Prostate gland (tissue), 2 donors: Measurements from ENCODE around the gene SPIRE2. TPM values are rescaled to one million over a fixed set of nuclear protein-coding genes. Genes with fewer than 3 reads are reported as not detected.

Experiments
- DNase-seq: peaks from one replicate; pipeline ENCODE4 v3.0.0-alpha.2; 2019; ENCODE audit warnings: low spot score
- H3K27ac ChIP-seq, 2 donors: fragments of 200-600 bp; sonication (generic); 2 replicates each; pipeline ENCODE4 v1.5.1; 2017 to 2019
- H3K27me3 ChIP-seq: fragments of 200-600 bp; sonication (generic); replicated peaks from 2 replicates; pipeline ENCODE4 v1.5.1; 2019; ENCODE audit not compliant: insufficient read depth
- H3K36me3 ChIP-seq, 2 donors: fragments of 200-600 bp; sonication (generic); 1 replicate in 1 of 2; 2 replicates in 1 of 2; pipeline versions ENCODE4 v1.5.1 to v1.8.1; 2017 to 2019
- H3K4me1 ChIP-seq: fragments of 200-600 bp; sonication (generic); replicated peaks from 2 replicates; pipeline ENCODE4 v1.5.1; 2019
- H3K4me3 ChIP-seq, 2 donors: fragments of 200-600 bp; sonication (generic); 2 replicates each; pipeline ENCODE4 v1.5.1; 2017 to 2019
- H3K9me3 ChIP-seq: fragments of 200-600 bp; sonication (generic); 2 replicates; pipeline ENCODE4 v1.5.1; 2017
- POLR2A ChIP-seq: fragments of 450-650 bp; IDR thresholded peaks from one replicate; pipeline ENCODE4 v1.6.1; 2016; ENCODE audit warnings: antibody characterized with exemption, mild to moderate bottlenecking
- POLR2AphosphoS5 ChIP-seq: sonication (generic); formaldehyde crosslinking; IDR thresholded peaks from one replicate; pipeline ENCODE4 v1.6.1; 2017; ENCODE audit warnings: antibody characterized with exemption
- WGBS: methylation state at CpG from one replicate; pipeline ENCODE4 v1.1.5; 2018; 5-methylcytosine and 5-hydroxymethylcytosine counted together
- intact Hi-C: fragments of 100-400 bp; cut with DNase I; formaldehyde crosslinking; loops from one replicate; pipeline ENCODE4 v1.14.2; 2022
- total RNA-seq, 2 donors: library from RNA; depleted of rRNA; stranded (reverse); fragments of >200 nt; gene quantifications; one replicate each; pipeline ENCODE4 v1.1.0, GENCODE V29; 2016
- TF ChIP-seq, protein P1 (sequence below), 4 experiments: fragments of 200-600 bp in 2 of 4; fragments of 450-650 bp in 2 of 4; sonication (generic) in 2 of 4; IDR thresholded peaks; 1 replicate in 3 of 4; 2 replicates in 1 of 4; pipeline ENCODE4 v1.5.1; 2016 to 2019; ENCODE audit warnings: antibody characterized with exemption in 4 of 4, mild to moderate bottlenecking in 2 of 4, moderate library complexity in 2 of 4

Gene SPIRE2
- total RNA-seq, 2 donors from 2014 or later = 13.7 to 15.5 TPM

DNA sequence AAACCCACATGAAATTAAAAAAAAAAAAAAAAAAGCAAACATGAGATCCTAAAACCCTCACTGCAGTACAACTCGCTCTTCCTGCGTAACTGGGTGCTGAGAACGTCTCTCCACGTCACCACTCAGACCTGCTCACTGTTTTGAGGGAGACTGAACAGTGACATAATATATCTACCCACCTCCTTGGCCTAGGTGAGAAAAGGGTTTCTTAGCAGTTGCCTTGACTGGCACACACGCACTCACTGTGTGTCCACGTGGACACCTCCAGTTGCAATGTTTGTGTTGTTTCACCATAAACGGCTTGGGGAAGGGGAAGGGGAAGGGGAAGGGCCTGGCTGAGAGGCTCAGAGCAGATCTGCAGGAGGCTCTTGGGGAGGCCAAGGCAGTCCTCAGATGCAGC lies 43.9 kb upstream of the SPIRE2 start:
- TF ChIP-seq POLR2AphosphoS5 (no peak), POLR2A (no peak)
- TF ChIP-seq, protein P1, sequence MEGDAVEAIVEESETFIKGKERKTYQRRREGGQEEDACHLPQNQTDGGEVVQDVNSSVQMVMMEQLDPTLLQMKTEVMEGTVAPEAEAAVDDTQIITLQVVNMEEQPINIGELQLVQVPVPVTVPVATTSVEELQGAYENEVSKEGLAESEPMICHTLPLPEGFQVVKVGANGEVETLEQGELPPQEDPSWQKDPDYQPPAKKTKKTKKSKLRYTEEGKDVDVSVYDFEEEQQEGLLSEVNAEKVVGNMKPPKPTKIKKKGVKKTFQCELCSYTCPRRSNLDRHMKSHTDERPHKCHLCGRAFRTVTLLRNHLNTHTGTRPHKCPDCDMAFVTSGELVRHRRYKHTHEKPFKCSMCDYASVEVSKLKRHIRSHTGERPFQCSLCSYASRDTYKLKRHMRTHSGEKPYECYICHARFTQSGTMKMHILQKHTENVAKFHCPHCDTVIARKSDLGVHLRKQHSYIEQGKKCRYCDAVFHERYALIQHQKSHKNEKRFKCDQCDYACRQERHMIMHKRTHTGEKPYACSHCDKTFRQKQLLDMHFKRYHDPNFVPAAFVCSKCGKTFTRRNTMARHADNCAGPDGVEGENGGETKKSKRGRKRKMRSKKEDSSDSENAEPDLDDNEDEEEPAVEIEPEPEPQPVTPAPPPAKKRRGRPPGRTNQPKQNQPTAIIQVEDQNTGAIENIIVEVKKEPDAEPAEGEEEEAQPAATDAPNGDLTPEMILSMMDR (IDR thresholded peaks at IDR 0.05) = no peak
- Histone ChIP-seq H3K36me3 (no peaks in the 10 kb centered on the region), H3K27ac (no peak overlapping the region), H3K9me3 (no peaks in the 10 kb centered on the region), H3K27me3 (no peaks in the 10 kb centered on the region), H3K4me1 (no peaks in the 10 kb centered on the region), H3K4me3 (no peak overlapping the region)
- intact Hi-C loops = no loop called here
- DNase-seq = no peak
- 80% methylated on average over 7 of the region's 7 CpGs for WGBS

- intact Hi-C loops = no loop called here
- no peak for DNase-seq
- TF ChIP-seq, protein P1 (IDR thresholded peaks at IDR 0.05) = no peak
- TF ChIP-seq POLR2A (no peak), POLR2AphosphoS5 (no peak)
Measured at GRCh38 chr16:89785523-89786155, 42.6 kb upstream of the SPIRE2 start.

GRCh38 chr16:89786474-89787364 lies 41.6 kb upstream of the SPIRE2 start:
- no peak overlapping the region for H3K27ac ChIP-seq
- no peak for DNase-seq
- H3K4me3 ChIP-seq = no peak overlapping the region
- TF ChIP-seq POLR2A (no peak), POLR2AphosphoS5 (no peak)
- TF ChIP-seq, protein P1 (IDR thresholded peaks at IDR 0.05) = no peak
- H3K4me1 ChIP-seq = no peaks in the 10 kb centered on the region
- no peaks in the 10 kb centered on the region for H3K27me3 ChIP-seq
- 94% methylated on average over 21 of the region's 21 CpGs for WGBS
- intact Hi-C loops = no loop called here
- H3K36me3 ChIP-seq = no peaks in the 10 kb centered on the region
- H3K9me3 ChIP-seq = no peaks in the 10 kb centered on the region

More at GRCh38 chr16:89785523-89786155, 42.6 kb upstream of the SPIRE2 start:
- H3K36me3 ChIP-seq = no peaks in the 10 kb centered on the region
- 93% methylated on average over 11 of the region's 11 CpGs for WGBS
- no peak overlapping the region for H3K27ac ChIP-seq
- H3K4me1 ChIP-seq = no peaks in the 10 kb centered on the region
- no peak overlapping the region for H3K4me3 ChIP-seq
- no peaks in the 10 kb centered on the region for H3K9me3 ChIP-seq
- H3K27me3 ChIP-seq = no peaks in the 10 kb centered on the region

GRCh38 chr16:89787365-89787805 lies 40.9 kb upstream of the SPIRE2 start:
- WGBS = 94% methylated on average over 9 of the region's 9 CpGs
- Histone ChIP-seq H3K4me1 (no peaks in the 10 kb centered on the region), H3K4me3 (no peak overlapping the region), H3K27ac (no peak overlapping the region), H3K9me3 (no peaks in the 10 kb centered on the region), H3K27me3 (no peaks in the 10 kb centered on the region), H3K36me3 (no peaks in the 10 kb centered on the region)
- intact Hi-C loops = no loop called here
- DNase-seq = no peak
- TF ChIP-seq, protein P1 (IDR thresholded peaks at IDR 0.05) = no peak
- no peak for TF ChIP-seq POLR2A
- no peak for TF ChIP-seq POLR2AphosphoS5
